Measurements from ENCODE around the gene LCE2D.

The LCE2D gene

GRCh38 chr1:152699746-152700145, 36.6 kb downstream of the LCE2D start:
- no peak for DNase-seq

GRCh38 chr1:152707860-152708259, 44.7 kb downstream of the LCE2D start, which contains the start of gene LCE4A:
Gene LCE4A (plus strand): TSS chr1:152708160. CDS start chr1:152709076, 916 bp downstream.
- no peak for DNase-seq

All from NCI-H1105 (cell line).